ENCODE measurements around the gene OTUD6A. TPM values are rescaled to one million over a fixed set of nuclear protein-coding genes. Genes with fewer than 3 reads are reported as not detected.

Gene OTUD6A
- total RNA-seq, 1 experiment from 2014 or later: not detected

DNA sequence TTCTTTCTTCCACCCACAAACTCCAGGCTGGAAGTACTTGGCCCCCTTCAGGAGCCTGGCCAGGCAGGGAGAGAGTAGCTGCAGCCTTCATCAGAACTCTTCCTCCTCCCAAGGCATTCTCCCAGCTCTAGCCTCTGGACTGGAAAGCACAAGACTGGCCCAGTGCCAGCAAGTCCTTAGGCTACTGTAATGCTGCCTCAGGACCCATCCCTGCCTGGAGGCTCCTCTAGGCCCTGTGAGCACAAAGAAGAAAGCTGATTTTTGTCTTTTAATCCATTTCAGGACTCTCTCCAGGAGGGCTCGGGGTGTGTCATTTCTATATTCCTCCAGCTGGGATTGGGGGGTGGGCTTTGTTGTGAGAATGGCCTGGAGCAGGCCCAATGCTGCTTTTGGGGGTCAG, 23.3 kb upstream of the OTUD6A start:
- H3K27ac ChIP-seq: no peak overlapping the region
- H3K36me3 ChIP-seq: no peaks in the 10 kb centered on the region
- no peaks in the 10 kb centered on the region for H3K4me1 ChIP-seq
- H3K27me3 ChIP-seq: no peaks in the 10 kb centered on the region
- H3K4me3 ChIP-seq: no peak overlapping the region
- DNase-seq: no peak
- no peaks in the 10 kb centered on the region for H3K9me3 ChIP-seq (replicated peaks)

DNA sequence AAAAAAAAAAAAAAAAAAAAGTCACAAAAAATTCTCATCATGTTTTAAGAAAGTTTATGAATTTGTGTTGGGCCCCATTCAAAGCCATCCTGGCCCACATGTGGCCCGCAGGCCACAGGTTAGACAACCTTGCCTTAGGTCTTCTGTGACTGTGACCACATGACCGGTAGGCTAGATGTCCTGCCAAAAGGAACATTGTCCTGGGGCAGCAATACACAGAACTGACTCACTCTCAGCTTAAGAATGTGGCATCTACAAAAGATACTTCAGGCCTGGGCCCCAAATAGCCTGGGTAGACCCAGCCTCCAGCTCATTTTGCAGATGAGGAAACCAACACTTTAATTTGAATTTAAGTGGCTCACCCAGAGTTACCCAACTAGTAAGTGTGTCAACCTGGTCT, 22.5 kb upstream of the OTUD6A start:
- H3K36me3 ChIP-seq: no peaks in the 10 kb centered on the region
- no peaks in the 10 kb centered on the region for H3K4me1 ChIP-seq
- no peak overlapping the region for H3K4me3 ChIP-seq
- no peak overlapping the region for H3K27ac ChIP-seq
- no peak for DNase-seq
- H3K9me3 ChIP-seq (replicated peaks): no peaks in the 10 kb centered on the region
- no peaks in the 10 kb centered on the region for H3K27me3 ChIP-seq

DNA sequence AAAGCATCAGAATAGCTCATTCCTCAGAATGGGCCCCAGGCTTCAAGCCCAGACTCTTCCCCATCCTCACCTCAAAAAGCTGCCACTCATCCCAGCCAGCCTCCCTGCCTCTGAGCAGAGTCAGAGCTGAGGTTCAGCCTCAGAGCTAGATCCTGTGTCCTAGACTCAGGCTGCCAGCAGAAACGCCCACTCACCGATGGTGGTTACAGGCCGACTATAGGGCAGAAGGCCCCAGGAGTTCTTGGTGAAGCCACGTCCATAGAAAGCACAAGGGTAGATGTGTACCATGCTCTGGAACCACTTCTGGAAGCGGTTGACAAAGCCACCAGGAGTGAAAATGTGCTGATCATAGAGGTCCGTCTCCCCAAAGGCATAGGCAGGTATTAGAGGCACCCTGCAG, 20.3 kb upstream of the OTUD6A start:
- DNase-seq: no peak
- H3K27ac ChIP-seq: no peak overlapping the region
- no peaks in the 10 kb centered on the region for H3K9me3 ChIP-seq (replicated peaks)
- no peaks in the 10 kb centered on the region for H3K27me3 ChIP-seq
- H3K4me1 ChIP-seq: no peaks in the 10 kb centered on the region
- H3K36me3 ChIP-seq: no peaks in the 10 kb centered on the region
- H3K4me3 ChIP-seq: no peak overlapping the region

DNA sequence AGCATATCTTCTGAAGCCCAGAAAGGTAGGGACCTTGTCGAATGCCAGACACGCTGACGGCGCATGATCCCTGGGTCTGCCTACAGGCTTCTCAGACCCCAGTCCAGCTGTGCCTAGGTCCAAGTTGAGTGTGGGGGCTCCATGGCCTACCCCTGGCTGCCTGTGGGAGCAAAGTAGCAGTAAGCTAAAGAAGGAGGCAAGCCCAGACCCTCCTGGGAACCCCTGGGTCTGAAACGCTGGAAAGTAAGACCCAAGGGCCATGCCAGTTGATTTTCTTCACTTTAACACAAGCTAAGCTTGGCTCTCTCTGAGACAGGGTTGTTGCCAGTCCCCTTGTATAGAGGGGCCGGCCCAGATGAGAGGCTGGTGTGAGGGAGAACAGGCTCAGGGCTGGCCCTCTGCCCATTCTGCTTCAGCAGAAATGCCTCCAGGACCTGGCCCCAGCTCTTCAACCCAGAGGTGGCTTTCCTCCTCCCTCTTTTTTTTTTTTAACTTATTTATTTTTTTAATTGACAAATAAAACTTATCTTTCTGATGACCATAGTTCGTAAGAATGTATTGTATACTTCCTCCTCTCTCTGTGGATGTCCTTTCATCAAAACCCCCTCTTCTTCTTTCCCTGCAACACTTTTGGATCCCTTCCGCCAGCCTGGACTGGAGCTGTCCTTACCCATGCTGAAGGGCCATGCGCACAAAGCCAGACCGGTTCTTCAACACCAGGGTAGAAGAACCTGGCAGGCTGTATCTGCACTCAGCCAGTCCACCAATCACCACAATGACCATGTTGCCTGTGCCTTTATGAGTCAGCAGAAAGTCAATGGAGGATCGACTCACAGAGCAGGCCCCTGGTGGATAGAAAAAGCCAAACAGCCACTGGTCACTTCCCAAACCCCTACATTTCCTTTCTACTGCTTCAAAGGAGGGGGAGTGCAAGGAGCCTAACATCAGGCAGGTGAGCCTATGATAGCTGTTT, 19.6 kb upstream of the OTUD6A start:
- no peaks in the 10 kb centered on the region for H3K27me3 ChIP-seq
- DNase-seq: no peak

DNA sequence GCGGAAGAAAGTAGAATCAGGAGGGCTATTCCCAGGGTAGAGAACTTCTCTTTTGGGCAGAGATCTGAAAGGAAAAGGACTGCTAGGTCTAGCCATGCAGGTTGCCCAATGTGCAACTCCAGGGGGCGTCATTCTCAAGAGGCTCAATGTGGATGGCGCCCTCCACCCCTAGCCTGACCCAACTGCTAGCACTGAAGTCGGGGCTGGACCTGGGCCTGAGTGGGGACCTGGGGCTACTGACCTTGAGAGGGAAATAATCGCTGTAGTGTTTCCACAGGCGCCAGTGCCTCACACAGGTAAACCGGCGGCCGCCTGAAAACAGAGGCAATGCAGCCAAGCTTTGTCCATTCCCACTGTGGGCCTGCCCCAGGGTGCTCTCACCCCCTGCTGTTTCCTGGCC, 18.6 kb upstream of the OTUD6A start:
- H3K27me3 ChIP-seq: no peaks in the 10 kb centered on the region
- H3K27ac ChIP-seq: no peak overlapping the region
- no peak overlapping the region for H3K4me3 ChIP-seq
- no peak for DNase-seq
- no peaks in the 10 kb centered on the region for H3K36me3 ChIP-seq
- no peaks in the 10 kb centered on the region for H3K9me3 ChIP-seq (replicated peaks)
- no peaks in the 10 kb centered on the region for H3K4me1 ChIP-seq

More for the DNA sequence above, 19.6 kb upstream of the OTUD6A start:
- Histone ChIP-seq H3K36me3 (no peaks in the 10 kb centered on the region), H3K27ac (no peak overlapping the region), H3K4me3 (no peak overlapping the region), H3K9me3 (replicated peaks) (no peaks in the 10 kb centered on the region), H3K4me1 (no peaks in the 10 kb centered on the region)

DNA sequence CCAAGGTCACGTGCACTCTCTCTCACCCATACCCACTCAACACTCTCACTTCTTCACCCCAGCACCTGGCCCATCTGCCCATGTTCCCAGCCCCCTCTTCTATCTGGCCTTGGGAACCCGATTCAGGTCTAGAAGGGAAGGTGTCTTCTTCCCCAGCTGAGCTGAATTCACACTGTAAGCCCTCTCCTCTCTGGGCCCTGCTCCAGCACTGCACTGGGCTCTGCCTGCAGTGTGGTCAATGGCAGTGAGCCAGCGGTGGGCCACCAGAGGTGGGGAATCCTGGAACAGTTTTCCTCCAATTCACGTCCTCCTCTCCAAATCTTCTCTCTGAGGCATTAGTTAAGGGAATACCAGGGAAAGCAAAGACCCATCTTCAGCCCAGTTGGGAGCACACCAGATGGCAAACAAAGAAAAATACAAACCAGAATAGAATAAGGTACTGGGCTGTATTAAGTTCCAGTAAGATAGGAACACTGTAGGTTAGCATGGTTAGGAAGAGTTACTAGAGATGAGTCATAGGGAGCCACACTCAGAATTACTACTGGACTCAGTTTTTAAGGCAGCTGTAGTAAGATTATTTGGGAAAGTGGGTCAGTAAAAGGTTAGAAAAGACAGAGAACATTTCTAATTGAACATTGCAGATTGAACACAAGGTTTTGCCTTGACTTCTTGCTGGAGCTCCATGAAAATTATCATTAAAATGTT, 17.6 kb upstream of the OTUD6A start:
- Histone ChIP-seq H3K4me1 (no peaks in the 10 kb centered on the region), H3K27ac (no peak overlapping the region), H3K9me3 (replicated peaks) (no peaks in the 10 kb centered on the region), H3K4me3 (no peak overlapping the region), H3K36me3 (no peaks in the 10 kb centered on the region), H3K27me3 (no peaks in the 10 kb centered on the region)
- no peak for DNase-seq

DNA sequence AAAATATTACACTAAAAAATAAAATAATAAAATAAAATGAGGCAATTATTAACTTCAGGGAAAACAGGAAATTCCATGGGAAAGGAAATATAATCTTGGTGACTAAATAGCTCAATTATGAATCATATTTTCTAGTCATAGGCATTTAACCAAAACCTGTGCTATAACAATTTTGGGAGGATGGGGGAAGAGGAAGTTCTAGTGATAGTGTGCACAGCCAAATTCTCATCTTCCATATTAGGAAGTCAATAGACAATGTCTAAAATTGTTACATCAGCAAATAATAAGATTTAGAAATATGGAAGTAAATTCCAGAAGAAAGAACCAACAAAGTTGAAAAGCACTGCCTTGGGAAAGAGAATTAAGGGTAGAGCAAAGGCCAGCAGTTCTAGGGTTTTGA, 15.3 kb upstream of the OTUD6A start:
- no peak for DNase-seq
- Histone ChIP-seq H3K27ac (no peak overlapping the region), H3K4me1 (no peaks in the 10 kb centered on the region)

DNA sequence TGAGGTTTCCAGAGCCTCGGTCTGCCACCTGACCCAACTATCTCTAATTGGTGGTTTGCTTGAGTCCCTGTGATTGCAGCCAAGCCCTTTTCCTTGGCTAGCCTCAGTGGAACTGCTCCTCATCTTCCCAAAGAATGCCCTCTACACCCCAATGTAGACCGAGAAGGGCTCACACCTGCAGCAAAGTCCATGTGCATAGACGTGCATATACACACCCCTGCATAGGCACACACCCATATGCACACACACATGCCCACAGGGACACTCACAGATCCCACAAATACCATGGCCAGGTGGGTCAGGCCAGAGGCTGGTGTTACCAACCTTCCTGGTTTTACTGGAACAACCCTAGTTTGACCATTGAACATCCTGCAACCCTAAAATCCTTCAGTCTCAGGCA, 12.9 kb upstream of the OTUD6A start:
- no peaks in the 10 kb centered on the region for H3K27me3 ChIP-seq
- no peak for DNase-seq
- no peaks in the 10 kb centered on the region for H3K36me3 ChIP-seq
- no peak overlapping the region for H3K4me3 ChIP-seq
- H3K27ac ChIP-seq: no peak overlapping the region
- H3K9me3 ChIP-seq (replicated peaks): no peaks in the 10 kb centered on the region
- H3K4me1 ChIP-seq: no peaks in the 10 kb centered on the region

More for the DNA sequence above, 15.3 kb upstream of the OTUD6A start:
- no peak overlapping the region for H3K4me3 ChIP-seq
- no peaks in the 10 kb centered on the region for H3K9me3 ChIP-seq (replicated peaks)
- H3K36me3 ChIP-seq: no peaks in the 10 kb centered on the region
- no peaks in the 10 kb centered on the region for H3K27me3 ChIP-seq

DNA sequence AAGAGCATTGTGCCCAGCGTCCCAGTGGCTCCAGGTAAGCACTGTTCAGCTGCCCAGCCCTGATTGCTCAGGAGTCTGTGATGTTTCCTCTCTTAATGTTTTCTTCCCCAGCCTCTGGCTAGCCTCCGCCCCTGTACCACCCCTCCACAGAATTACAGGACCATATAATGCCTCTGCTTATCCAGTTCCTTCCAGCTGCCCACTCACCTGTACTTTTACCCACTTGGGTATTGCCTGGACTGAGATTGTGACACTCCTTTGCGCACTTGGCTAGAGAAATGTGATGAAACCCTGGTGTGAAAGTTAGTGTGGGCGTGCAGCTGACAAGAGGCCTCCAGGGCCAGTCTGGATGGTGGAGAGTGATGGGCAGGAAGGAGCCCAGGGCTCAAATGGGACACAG, 12.3 kb upstream of the OTUD6A start, which contains the start of gene AWAT2:
Gene AWAT2, minus strand, starts transcription at position 14 of the 400 bp plus-strand sequence. Its CDS starts 6 bp downstream, at position 8.
- Histone ChIP-seq H3K4me1 (no peaks in the 10 kb centered on the region), H3K36me3 (no peaks in the 10 kb centered on the region), H3K4me3 (no peak within 1 kb of the TSS), H3K9me3 (replicated peaks) (no peaks in the 10 kb centered on the region), H3K27ac (no peak within 1 kb of the TSS), H3K27me3 (no peaks in the 10 kb centered on the region)
- DNase-seq: no peak

DNA sequence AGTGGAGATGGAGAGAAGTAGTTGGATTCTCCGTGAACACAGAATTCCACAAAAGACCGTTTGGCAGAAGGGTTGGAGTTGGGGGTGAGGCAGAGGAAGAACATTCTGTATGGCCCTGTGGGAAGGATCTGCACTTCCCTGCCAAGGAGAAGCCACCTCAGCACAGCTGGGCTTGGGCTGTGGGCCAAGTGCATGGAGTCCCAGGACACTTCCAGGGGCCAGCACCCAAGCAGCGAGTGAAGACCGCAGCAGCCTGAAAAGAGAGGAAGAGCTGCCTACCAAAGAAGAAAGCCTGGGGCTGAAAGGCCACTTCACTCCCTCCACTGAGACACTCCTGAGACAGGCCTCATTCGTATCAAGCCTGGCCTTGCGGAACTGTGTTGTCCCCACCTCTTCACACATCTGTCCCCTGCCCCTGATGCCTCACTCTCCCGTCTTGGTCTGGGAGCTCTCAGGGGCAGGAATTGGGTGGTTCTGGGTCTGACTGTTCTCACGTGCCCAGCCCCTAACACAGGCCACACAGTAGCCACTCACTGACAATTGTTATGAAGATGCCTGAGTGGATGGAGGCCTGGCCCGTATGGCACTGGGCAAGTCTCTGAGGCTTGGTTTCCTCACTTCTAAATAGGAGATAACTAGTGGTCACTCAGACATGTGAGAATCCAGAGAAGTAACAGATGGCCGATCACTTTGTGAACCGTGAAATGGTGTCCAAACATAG, 9.2 kb upstream of the OTUD6A start:
- Histone ChIP-seq H3K36me3 (no peaks in the 10 kb centered on the region), H3K4me1 (no peaks in the 10 kb centered on the region), H3K9me3 (replicated peaks) (no peaks in the 10 kb centered on the region), H3K27me3 (no peaks in the 10 kb centered on the region), H3K4me3 (no peak overlapping the region), H3K27ac (no peak overlapping the region)
- no peak for DNase-seq

DNA sequence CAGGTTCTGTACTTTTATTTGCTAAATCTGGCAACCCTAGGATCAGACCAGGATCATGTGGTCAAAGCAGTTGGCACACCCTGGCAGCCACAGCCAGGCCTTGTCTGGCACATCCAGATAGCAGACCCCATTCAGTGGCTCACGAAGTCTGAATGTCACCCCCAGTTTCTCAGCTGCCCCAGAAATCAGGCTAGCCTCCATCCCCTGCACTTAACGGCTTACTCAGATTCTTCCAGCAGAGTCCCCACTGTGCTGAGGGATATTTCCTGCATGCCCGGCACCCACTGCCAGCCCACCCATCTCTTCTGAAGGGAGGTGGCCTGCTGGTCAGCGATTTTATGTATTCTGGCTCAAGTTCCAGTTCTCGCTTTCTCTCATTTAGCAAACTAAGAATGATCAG, 7.9 kb upstream of the OTUD6A start:
- Histone ChIP-seq H3K9me3 (replicated peaks) (no peaks in the 10 kb centered on the region), H3K4me3 (no peak overlapping the region), H3K4me1 (no peaks in the 10 kb centered on the region), H3K27ac (no peak overlapping the region), H3K36me3 (no peaks in the 10 kb centered on the region), H3K27me3 (no peaks in the 10 kb centered on the region)
- DNase-seq: no peak

DNA sequence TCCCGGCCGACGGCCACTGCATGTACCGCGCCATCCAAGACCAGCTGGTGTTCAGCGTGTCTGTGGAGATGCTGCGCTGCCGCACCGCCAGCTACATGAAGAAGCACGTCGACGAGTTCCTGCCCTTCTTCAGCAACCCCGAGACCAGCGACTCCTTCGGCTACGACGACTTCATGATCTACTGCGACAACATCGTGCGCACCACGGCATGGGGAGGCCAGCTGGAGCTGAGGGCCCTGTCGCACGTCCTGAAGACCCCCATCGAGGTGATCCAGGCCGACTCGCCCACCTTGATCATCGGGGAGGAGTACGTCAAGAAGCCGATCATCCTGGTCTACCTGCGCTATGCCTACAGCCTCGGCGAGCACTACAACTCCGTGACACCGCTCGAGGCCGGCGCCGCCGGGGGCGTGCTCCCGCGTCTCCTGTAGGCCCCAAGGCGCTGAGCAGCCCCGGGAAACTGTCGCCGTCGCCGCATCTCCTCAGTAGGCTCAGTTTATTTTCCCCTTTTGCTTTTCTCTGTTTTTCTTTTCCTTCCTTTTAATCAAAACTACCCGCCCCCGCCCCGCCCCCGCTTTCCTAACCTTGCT, 799 bp downstream of the OTUD6A start:
- no peaks in the 10 kb centered on the region for H3K36me3 ChIP-seq
- no peak for DNase-seq
- H3K9me3 ChIP-seq (replicated peaks): no peaks in the 10 kb centered on the region
- H3K27me3 ChIP-seq: no peaks in the 10 kb centered on the region
- H3K4me1 ChIP-seq: no peaks in the 10 kb centered on the region
- H3K4me3 ChIP-seq: no peak overlapping the region
- no peak overlapping the region for H3K27ac ChIP-seq

DNA sequence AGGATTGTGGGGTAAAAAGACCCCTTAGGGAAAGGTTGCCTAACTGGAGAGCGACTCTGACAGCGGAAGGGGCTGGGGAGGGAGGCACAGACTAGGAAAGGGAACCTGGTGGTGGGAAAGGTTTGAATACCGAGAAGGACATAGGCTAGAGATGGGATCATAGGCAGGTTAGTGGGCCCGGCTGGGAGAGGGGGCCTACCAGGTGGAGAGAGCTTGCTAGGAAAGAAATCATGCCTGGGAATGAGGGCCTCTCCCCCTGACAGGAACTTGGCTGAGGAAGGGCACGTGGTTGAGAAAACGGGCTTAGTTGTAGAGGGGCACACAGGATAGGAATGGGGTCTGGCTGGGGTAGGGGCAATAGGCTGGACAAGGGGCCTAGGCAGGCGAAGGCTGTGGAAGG, 4.4 kb downstream of the OTUD6A start:
- no peak overlapping the region for H3K27ac ChIP-seq
- no peaks in the 10 kb centered on the region for H3K36me3 ChIP-seq
- no peak overlapping the region for H3K4me3 ChIP-seq
- no peaks in the 10 kb centered on the region for H3K9me3 ChIP-seq (replicated peaks)
- DNase-seq: no peak
- H3K4me1 ChIP-seq: no peaks in the 10 kb centered on the region
- H3K27me3 ChIP-seq: no peaks in the 10 kb centered on the region

DNA sequence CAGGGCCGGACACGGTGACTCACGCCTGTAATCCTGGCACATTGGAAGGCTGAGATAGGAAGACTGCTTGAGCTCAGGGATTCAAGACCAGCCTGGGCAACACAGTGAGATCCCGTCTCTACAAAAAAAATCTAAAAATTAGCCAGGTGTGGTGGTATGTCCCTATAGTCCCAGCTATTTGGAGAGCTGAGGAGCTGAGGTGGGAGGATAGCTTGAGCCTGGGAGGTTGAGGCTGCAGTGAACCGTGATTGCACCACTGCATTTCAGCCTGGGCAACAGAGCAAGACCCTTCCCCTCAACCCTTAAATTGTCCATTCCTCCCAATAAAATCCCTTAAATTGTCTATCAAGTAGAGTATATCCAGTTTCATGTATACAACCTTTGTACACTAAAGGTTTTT, 17.0 kb downstream of the OTUD6A start:
- no peaks in the 10 kb centered on the region for H3K4me1 ChIP-seq
- DNase-seq: no peak
- H3K27me3 ChIP-seq: no peaks in the 10 kb centered on the region
- no peaks in the 10 kb centered on the region for H3K9me3 ChIP-seq (replicated peaks)
- no peak overlapping the region for H3K27ac ChIP-seq
- H3K36me3 ChIP-seq: no peaks in the 10 kb centered on the region
- H3K4me3 ChIP-seq: no peak overlapping the region

Measured in SJCRH30 (cell line).